PC-3 (cell line): ENCODE measurements around the gene LGI2. TPM values are rescaled to one million over a fixed set of nuclear protein-coding genes. Genes with fewer than 3 reads are reported as not detected.

ENCODE experiments used
- ATAC-seq: fragments of 200-7000 bp; cut with Tn5 transposase; 2 replicates; pipeline ENCODE4 v1.9.1; 2020; ENCODE audit warnings: mild to moderate bottlenecking, moderate library complexity
- BruUV-seq: library from RNA; stranded (reverse); fragments of 400-500 nt; replicated peaks from 2 replicates; lab custom pipeline; 2021; lab: Mats Ljungman, UMichigan
- CTCF ChIA-PET: fragments of 300-600 bp; sonication (Branson Sonifier 250); formaldehyde crosslinking; loops from one replicate; lab custom pipeline; 2022; ENCODE audit warnings: antibody characterized with exemption; lab: Charles Lee
- POLR2A ChIA-PET: fragments of 300-600 bp; sonication (Branson Sonifier 250); formaldehyde crosslinking; loops from one replicate; lab custom pipeline; 2022; ENCODE audit warnings: antibody characterized with exemption; ENCODE audit not compliant: unreplicated experiment; lab: Charles Lee
- DNase-seq: peaks from one replicate; pipeline ENCODE4 v3.0.0-alpha.2; 2015
- H2AFZ ChIP-seq: fragments of 300-600 bp; sonication (generic); 2 replicates; pipeline ENCODE4 v1.6.0; 2016; ENCODE audit warnings: antibody characterized with exemption, low read length
- H3F3A ChIP-seq: fragments of 300-600 bp; sonication (generic); one replicate; pipeline ENCODE4 v1.6.0; 2017; ENCODE audit warnings: antibody characterized with exemption, low read length, control low read depth, mild to moderate bottlenecking; ENCODE audit not compliant: unreplicated experiment
- H3K27ac ChIP-seq: fragments of 300-600 bp; sonication (generic); 2 replicates; pipeline ENCODE4 v1.5.1; 2016; ENCODE audit warnings: mild to moderate bottlenecking, low read length
- H3K27me3 ChIP-seq: fragments of 300-600 bp; sonication (generic); 2 replicates; pipeline ENCODE4 v1.6.1; 2016; ENCODE audit warnings: low read length, mixed read lengths
- H3K36me3 ChIP-seq: fragments of 300-600 bp; sonication (generic); 2 replicates; pipeline ENCODE4 v1.6.1; 2016; ENCODE audit warnings: low read depth, mixed run types, low read length, mixed read lengths
- H3K4me1 ChIP-seq: fragments of 300-600 bp; sonication (generic); 2 replicates; pipeline ENCODE4 v1.5.1; 2016; ENCODE audit warnings: low read length; ENCODE audit not compliant: insufficient read depth
- H3K4me2 ChIP-seq: fragments of 300-600 bp; sonication (generic); 2 replicates; pipeline ENCODE4 v1.6.0; 2016; ENCODE audit warnings: low read length
- H3K4me3 ChIP-seq: fragments of 300-600 bp; sonication (generic); 2 replicates; pipeline ENCODE4 v1.5.1; 2016; ENCODE audit warnings: mild to moderate bottlenecking, low read length, mixed read lengths
- H3K79me2 ChIP-seq: fragments of 300-600 bp; sonication (generic); 2 replicates; pipeline ENCODE4 v1.6.1; 2017; ENCODE audit warnings: low read length, mixed read lengths
- H3K9ac ChIP-seq: fragments of 300-600 bp; sonication (generic); 2 replicates; pipeline ENCODE4 v1.6.0; 2016; ENCODE audit warnings: mild to moderate bottlenecking, low read length
- H3K9me2 ChIP-seq: fragments of 300-600 bp; sonication (generic); replicated peaks from 2 replicates; pipeline ENCODE4 v1.6.1; 2016; ENCODE audit warnings: mixed run types, low read length, mixed read lengths
- H3K9me3 ChIP-seq: fragments of 300-600 bp; sonication (generic); 2 replicates; pipeline ENCODE4 v1.6.1; 2016; ENCODE audit warnings: low read length, mixed read lengths
- H4K20me1 ChIP-seq: fragments of 300-600 bp; sonication (generic); 2 replicates; pipeline ENCODE4 v1.6.1; 2016; ENCODE audit warnings: low read length, mixed read lengths
- EZH2 ChIP-seq: fragments of 300-600 bp; sonication (generic); IDR thresholded peaks from one replicate; pipeline ENCODE4 v1.6.1; 2017; ENCODE audit warnings: antibody characterized with exemption, mild to moderate bottlenecking, low read length; ENCODE audit not compliant: unreplicated experiment
- EZH2phosphoT487 ChIP-seq: fragments of 300-600 bp; sonication (generic); IDR thresholded peaks from 2 replicates; pipeline ENCODE4 v1.6.1; 2018; ENCODE audit warnings: mild to moderate bottlenecking, antibody characterized with exemption, low read length, borderline replicate concordance
- intact Hi-C: fragments of 100-400 bp; cut with micrococcal nuclease; formaldehyde crosslinking; loops from 2 replicates; pipeline ENCODE4 v1.9.0; 2023
- total RNA-seq: library from RNA; depleted of rRNA; stranded (reverse); fragments of >200 nt; gene quantifications from 2 replicates; pipeline ENCODE4 v1.2.3, GENCODE V29; 2014
- TF ChIP-seq, protein P1 (sequence below): fragments of 300-600 bp; sonication (generic); conservative IDR thresholded peaks from 2 replicates; pipeline ENCODE4 v1.5.1; 2017; ENCODE audit warnings: antibody characterized with exemption, low read depth, mild to moderate bottlenecking, low read length

LGI2 gene
- total RNA-seq, 1 experiment from 2014 or later, result 0.18 TPM

DNA sequence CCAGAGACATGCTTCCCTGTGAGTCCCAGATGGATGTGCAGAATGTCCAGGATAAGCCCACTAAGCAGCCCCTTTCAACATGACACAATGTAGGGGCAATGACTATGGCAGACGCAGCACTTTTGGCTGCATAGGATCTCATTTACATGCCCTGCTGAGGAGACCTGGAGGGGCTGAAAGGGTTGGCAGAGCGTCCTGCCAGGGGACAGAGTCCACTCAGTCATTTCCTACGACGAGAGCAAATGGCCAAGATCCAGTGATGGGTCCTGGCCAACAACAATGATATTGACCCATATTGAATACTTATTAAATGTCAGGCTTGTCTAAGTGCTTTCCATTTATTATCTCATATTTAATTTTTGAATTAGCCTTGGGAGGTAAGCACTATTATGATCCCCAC, 41.4 kb downstream of the LGI2 start:
- Histone ChIP-seq H3K9me3 (no peaks in the 10 kb centered on the region), H3K27me3 (no peaks in the 10 kb centered on the region), H3K27ac (no peak overlapping the region), H4K20me1 (no peaks in the 10 kb centered on the region), H3K4me3 (no peak overlapping the region), H3K9ac (no peak overlapping the region), H3K4me2 (no peak overlapping the region), H3K9me2 (no peaks in the 10 kb centered on the region), H3F3A (no peaks in the 10 kb centered on the region), H3K4me1 (no peaks in the 10 kb centered on the region), H3K79me2 (no peaks in the 10 kb centered on the region), H2AFZ (no peak overlapping the region), H3K36me3 (no peaks in the 10 kb centered on the region)
- TF ChIP-seq EZH2 (no peak), EZH2phosphoT487 (no peak)
- TF ChIP-seq, protein P1, sequence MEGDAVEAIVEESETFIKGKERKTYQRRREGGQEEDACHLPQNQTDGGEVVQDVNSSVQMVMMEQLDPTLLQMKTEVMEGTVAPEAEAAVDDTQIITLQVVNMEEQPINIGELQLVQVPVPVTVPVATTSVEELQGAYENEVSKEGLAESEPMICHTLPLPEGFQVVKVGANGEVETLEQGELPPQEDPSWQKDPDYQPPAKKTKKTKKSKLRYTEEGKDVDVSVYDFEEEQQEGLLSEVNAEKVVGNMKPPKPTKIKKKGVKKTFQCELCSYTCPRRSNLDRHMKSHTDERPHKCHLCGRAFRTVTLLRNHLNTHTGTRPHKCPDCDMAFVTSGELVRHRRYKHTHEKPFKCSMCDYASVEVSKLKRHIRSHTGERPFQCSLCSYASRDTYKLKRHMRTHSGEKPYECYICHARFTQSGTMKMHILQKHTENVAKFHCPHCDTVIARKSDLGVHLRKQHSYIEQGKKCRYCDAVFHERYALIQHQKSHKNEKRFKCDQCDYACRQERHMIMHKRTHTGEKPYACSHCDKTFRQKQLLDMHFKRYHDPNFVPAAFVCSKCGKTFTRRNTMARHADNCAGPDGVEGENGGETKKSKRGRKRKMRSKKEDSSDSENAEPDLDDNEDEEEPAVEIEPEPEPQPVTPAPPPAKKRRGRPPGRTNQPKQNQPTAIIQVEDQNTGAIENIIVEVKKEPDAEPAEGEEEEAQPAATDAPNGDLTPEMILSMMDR, result no peak
- CTCF ChIA-PET, result interaction anchor here (0.6 kb wide), 1 partner anchor 38 kb away, joined by 3 read pairs; no protein-coding TSS in a partner anchor
- DNase-seq (no peak), ATAC-seq (no peak)
- intact Hi-C loops, result no loop called here
- BruUV-seq, result no TSS peak
- POLR2A ChIA-PET, result no interaction called here

DNA sequence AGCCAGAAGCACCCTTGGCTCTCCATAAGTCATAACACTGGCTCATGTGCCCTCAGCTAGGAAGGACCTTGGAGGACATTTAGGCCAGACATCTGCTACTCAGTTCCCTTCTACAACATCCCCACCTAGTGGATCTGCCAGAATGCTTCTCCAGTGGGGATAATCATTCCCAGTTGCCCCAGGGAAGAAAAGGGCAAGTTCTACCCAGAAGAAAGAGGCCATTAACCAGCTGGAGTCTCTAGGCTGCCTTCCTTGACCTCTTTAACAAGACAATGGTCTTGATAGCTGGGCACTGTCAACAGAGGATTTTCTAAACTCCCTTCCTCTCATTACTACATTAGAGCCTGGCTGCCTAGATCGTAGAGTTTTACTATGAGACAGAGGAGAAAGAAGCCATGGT, 42.0 kb downstream of the LGI2 start:
- no TSS peak for BruUV-seq
- CTCF ChIA-PET, result interaction anchor here (0.6 kb wide), 1 partner anchor 38 kb away, joined by 3 read pairs; no protein-coding TSS in a partner anchor
- H3K4me3 ChIP-seq, result no peak overlapping the region
- H4K20me1 ChIP-seq, result no peaks in the 10 kb centered on the region
- H3K27me3 ChIP-seq, result no peaks in the 10 kb centered on the region
- H3K9ac ChIP-seq, result no peak overlapping the region
- no peaks in the 10 kb centered on the region for H3K79me2 ChIP-seq
- no peaks in the 10 kb centered on the region for H3K9me3 ChIP-seq
- H3K36me3 ChIP-seq, result no peaks in the 10 kb centered on the region
- H3K27ac ChIP-seq, result no peak overlapping the region
- DNase-seq (peak; percentile 65), ATAC-seq (peak; percentile 92)
- no peaks in the 10 kb centered on the region for H3F3A ChIP-seq
- no peaks in the 10 kb centered on the region for H3K4me1 ChIP-seq
- no peaks in the 10 kb centered on the region for H3K9me2 ChIP-seq
- TF ChIP-seq, protein P1, result peak; percentile 66
- TF ChIP-seq EZH2 (no peak), EZH2phosphoT487 (no peak)
- H2AFZ ChIP-seq, result no peak overlapping the region
- H3K4me2 ChIP-seq, result no peak overlapping the region
- POLR2A ChIA-PET, result no interaction called here
- intact Hi-C loops, result loop anchor here (1.0 kb wide), 2 partner anchors 500 to 515 kb away; no protein-coding TSS in a partner anchor
